Measurements from ENCODE around the gene CHD5. TPM values are rescaled to one million over a fixed set of nuclear protein-coding genes. Genes with fewer than 3 reads are reported as not detected.

Gene CHD5
- polyA plus RNA-seq, 1 donor (not counting 4 experiments of a cell fraction or from before 2014, with no cell fraction given), result 0.07 TPM

- DNase-seq (ENCODE audit: low read depth, low spot score), result no peak
- Histone ChIP-seq H3K27me3 (ENCODE audit: control insufficient read depth, extremely low read depth, insufficient read depth, low read length) (peaks cover 12% of the 10 kb centered on the region), H3K9me1 (ENCODE audit: control insufficient read depth, extremely low read depth, insufficient read depth, low read length) (no peaks in the 10 kb centered on the region), H3K36me3 (ENCODE audit: control insufficient read depth in 2 of 2, extremely low read depth in 1 of 2, insufficient read depth in 2 of 2, low read length in 2 of 2) (no peaks in the 10 kb centered on the region), H3K4me2 (ENCODE audit: control insufficient read depth, extremely low read depth, insufficient read depth, low read depth, low read length) (no peak overlapping the region), H4K20me1 (ENCODE audit: control insufficient read depth, extremely low read depth, insufficient read depth, low read length) (no peaks in the 10 kb centered on the region), H3K4me1 (ENCODE audit: control insufficient read depth, extremely low read depth, insufficient read depth, low read length) (peaks cover 3% of the 10 kb centered on the region), H3K79me2 (ENCODE audit: control insufficient read depth, insufficient read depth, low read length) (no peaks in the 10 kb centered on the region), H3K9ac (ENCODE audit: control insufficient read depth, extremely low read depth, insufficient read depth, low read length) (no peak overlapping the region), H3K9me3 (ENCODE audit: control insufficient read depth, low read depth, low read length) (no peaks in the 10 kb centered on the region), H3K27ac (ENCODE audit: control insufficient read depth, insufficient read depth, low read length) (no peak overlapping the region), H3K4me3 (ENCODE audit: control insufficient read depth in 2 of 3, extremely low read depth in 1 of 3, insufficient read depth in 2 of 3, low read depth in 1 of 3, low read length in 3 of 3) (no peak overlapping the region), H2AFZ (ENCODE audit: control insufficient read depth, low read length) (no peak overlapping the region)
- dilution Hi-C loops (cut with MboI; ENCODE audit: extremely low pct_ligation_motif_present, low sequenced_read_pairs), result no loop called here
- TF ChIP-seq EZH2 (IDR thresholded peaks at IDR 0.05; ENCODE audit: low read length) (no peak), CTCF (optimal IDR thresholded peaks at IDR 0.05 in 1 of 3, IDR thresholded peaks at IDR 0.05 in 1 of 3, conservative IDR thresholded peaks at IDR 0.05 in 1 of 3; ENCODE audit: extremely low read depth in 1 of 3, insufficient read depth in 2 of 3, low read length in 3 of 3) (no peak)
- no peak for FAIRE-seq
Observed at GRCh38 chr1:6144175-6144574, 35.9 kb downstream of the CHD5 start.

- Histone ChIP-seq H3K79me2 (ENCODE audit: control insufficient read depth, insufficient read depth, low read length) (no peaks in the 10 kb centered on the region), H2AFZ (ENCODE audit: control insufficient read depth, low read length) (no peak overlapping the region), H3K27ac (ENCODE audit: control insufficient read depth, insufficient read depth, low read length) (no peak overlapping the region), H3K36me3 (ENCODE audit: control insufficient read depth in 2 of 2, extremely low read depth in 1 of 2, insufficient read depth in 2 of 2, low read length in 2 of 2) (no peaks in the 10 kb centered on the region), H3K4me1 (ENCODE audit: control insufficient read depth, extremely low read depth, insufficient read depth, low read length) (peaks cover 3% of the 10 kb centered on the region), H3K9ac (ENCODE audit: control insufficient read depth, extremely low read depth, insufficient read depth, low read length) (no peak overlapping the region), H4K20me1 (ENCODE audit: control insufficient read depth, extremely low read depth, insufficient read depth, low read length) (no peaks in the 10 kb centered on the region), H3K27me3 (ENCODE audit: control insufficient read depth, extremely low read depth, insufficient read depth, low read length) (peaks cover 12% of the 10 kb centered on the region), H3K9me3 (ENCODE audit: control insufficient read depth, low read depth, low read length) (no peaks in the 10 kb centered on the region), H3K9me1 (ENCODE audit: control insufficient read depth, extremely low read depth, insufficient read depth, low read length) (no peaks in the 10 kb centered on the region), H3K4me2 (ENCODE audit: control insufficient read depth, extremely low read depth, insufficient read depth, low read depth, low read length) (no peak overlapping the region), H3K4me3 (ENCODE audit: control insufficient read depth in 2 of 3, extremely low read depth in 1 of 3, insufficient read depth in 2 of 3, low read depth in 1 of 3, low read length in 3 of 3) (no peak overlapping the region)
- dilution Hi-C loops (cut with MboI; ENCODE audit: extremely low pct_ligation_motif_present, low sequenced_read_pairs), result no loop called here
- TF ChIP-seq CTCF (optimal IDR thresholded peaks at IDR 0.05 in 1 of 3, IDR thresholded peaks at IDR 0.05 in 1 of 3, conservative IDR thresholded peaks at IDR 0.05 in 1 of 3; ENCODE audit: extremely low read depth in 1 of 3, insufficient read depth in 2 of 3, low read length in 3 of 3), result no peak
- TF ChIP-seq EZH2 (IDR thresholded peaks at IDR 0.05; ENCODE audit: low read length), result no peak
- no peak for FAIRE-seq
- DNase-seq (ENCODE audit: low read depth, low spot score), result no peak
Observed at GRCh38 chr1:6143395-6143794, 36.7 kb downstream of the CHD5 start.

All from keratinocyte (primary cell).